ENCODE data around the gene SLC7A10. TPM values are rescaled to one million over a fixed set of nuclear protein-coding genes. Genes with fewer than 3 reads are reported as not detected.
A peak's percentile ranks its signal among the peaks of the same experiment; 100 is the strongest.

Gene SLC7A10
- total RNA-seq, 1 donor from 2014 or later = 0.41 TPM

DNA sequence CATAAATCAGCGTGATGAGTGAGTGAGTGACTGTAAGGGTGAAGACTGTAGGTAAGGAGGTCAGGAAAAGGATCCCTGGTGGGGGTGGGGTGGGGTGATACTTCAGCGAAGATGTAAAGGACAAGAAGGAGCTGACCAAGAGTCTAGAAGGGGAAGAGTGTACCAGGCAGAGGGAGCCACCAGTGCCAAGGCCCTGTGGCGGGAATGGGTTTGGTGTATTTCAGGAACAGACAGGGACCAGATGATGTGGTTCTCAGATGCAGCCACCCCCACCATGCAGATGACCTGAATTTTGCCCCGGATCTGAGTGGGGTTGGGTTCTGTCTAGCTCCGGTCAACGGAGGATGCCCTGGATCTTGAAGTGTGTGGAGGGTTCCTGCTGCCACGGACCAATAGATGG is 30.1 kb upstream of the SLC7A10 start:
- DNase-seq (ENCODE audit: low spot score in 2 of 2) (no peak), FAIRE-seq (no peak)

DNA sequence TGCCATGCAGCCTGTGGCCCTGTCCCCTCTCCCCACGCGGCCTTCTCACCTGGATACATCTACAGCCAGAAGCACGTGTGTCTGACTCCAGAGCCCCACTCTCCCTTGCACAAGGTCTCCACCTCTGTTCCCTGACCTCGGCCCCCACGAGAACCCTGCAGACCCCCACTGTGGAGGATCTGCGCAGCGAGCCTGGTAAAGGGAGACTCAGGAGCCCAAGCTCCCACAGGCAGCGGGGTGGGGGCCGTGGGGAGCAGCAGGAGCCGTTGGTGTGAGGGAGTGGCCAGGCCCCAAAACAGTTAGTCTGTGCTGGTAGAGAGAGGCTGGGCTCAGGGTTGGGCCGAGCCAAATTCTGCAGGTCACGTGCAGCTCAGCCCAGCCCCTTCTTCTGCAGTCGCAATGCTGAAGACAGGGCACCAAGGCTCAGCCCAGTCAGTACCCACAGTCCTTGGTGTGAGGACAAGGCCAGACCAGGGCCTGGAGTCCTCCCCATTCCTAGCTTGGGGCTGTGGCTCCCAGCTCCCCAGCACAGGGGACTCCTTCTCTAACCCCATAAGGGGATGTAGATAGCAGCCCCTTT is 28.7 kb upstream of the SLC7A10 start:
- DNase-seq (ENCODE audit: low spot score in 2 of 2) (no peak), FAIRE-seq (no peak)

DNA sequence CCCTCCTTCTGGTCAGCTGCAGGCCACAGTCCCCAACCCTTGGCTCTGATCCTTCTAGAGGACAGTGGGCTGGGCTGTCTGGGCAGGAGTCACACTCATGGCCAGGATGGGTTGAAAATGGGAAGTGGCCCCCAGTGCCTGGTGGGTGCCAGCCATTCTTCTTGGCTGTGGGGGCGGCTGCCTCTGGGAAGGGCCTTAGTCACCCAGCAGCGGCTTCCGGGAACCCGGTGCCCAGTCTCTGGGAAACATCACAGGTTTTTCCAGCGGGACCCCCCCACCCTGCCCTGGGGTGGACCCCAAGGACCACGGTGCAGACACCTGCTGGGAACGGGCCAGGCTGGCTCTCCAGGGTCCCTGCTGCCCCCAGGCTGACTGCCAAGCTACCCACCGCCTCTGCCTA is 27.3 kb upstream of the SLC7A10 start:
- FAIRE-seq = no peak
- DNase-seq (ENCODE audit: low spot score in 2 of 2) = no peak

DNA sequence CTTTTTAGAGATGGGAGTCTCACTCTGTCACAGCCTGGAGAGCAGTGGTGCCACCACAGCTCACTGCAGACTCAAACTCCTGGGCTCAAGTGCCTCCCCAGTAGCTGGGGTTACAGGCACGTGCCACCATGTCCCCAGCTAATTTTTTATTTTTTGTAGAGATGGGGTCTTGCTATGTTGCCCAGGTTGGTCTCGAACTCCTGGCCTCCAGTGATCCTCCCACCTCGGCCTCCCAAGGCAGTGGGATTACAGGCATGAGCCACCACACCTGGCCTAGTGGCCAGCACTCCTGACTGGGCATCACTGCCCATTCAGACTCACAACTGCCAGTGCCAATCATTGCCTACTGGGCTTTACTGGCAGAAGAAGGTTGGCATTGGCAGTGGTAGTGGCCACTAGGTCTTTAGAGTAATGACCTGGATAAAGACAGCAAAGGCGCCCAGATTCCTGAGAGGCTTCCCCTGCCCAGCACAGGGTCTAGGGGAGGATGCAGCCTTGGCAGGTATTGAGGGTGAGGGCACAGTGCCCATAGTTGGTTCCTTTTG is 26.8 kb upstream of the SLC7A10 start:
- FAIRE-seq = no peak
- DNase-seq (ENCODE audit: low spot score in 2 of 2) = no peak

DNA sequence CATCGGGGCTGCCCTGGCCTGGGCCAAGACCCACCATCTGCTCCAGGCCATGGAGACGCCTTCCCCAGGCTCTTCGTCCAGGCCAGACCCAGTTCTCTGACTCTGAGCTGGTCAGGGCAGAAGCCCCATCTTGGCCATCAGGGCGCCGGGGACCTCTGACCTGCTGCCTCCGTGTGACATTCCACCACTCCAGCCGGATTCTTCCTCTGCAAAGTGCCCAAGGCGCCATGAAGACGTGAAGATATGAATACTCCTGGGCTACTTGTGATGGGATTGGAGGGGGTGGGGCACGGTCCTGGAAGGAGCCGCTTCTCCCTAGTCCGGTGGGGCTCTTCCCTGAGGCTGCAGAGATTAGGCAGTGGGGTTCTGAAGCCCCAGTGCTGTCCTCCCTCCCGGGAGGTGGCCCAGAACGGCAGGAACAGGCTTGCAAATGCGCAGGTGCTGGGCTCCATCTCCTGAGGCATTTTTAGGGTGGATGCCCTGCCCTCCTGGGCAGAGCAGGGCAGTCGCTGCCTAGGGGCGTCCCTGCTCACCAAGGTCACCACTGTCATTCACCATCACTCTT is 26.0 kb upstream of the SLC7A10 start:
- DNase-seq (ENCODE audit: low spot score in 2 of 2) (no peak), FAIRE-seq (no peak)

DNA sequence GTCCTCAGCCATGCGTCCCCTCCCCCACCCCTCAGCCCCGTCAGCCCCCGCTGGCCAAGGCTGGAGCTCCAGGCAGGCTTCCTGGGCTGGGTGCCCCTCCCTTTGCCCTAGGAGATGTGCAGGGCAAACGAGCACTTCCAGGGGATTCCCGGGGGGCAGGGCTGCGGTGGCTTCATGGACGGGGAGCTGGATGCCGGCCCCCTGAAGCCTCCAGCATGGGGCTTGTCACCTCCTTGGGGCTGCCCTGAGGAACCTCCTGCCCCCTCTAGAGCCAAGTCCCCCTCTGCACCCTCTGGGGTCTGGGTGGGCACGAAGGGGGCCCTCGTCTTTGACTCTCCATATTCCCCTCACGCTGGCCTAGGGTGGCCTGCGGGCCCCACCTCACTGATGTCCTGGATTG is 25.4 kb upstream of the SLC7A10 start:
- no peak for FAIRE-seq
- DNase-seq (ENCODE audit: low spot score in 2 of 2) = no peak

DNA sequence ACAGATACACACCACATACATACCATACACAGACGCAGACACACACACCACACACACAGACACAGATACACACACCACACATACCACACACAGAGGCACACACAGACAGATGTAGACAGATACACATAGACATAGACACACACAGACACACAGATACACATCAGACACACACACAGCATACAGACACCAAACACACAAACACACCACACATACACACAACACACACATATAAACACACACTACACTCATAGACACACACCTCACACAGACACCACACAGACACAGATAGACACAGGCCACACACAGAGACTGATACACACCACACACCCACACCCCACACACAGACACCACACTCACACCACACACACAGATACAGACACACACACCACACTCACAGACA is 24.9 kb upstream of the SLC7A10 start:
- no peak for DNase-seq (ENCODE audit: low spot score in 2 of 2)
- no peak for FAIRE-seq

DNA sequence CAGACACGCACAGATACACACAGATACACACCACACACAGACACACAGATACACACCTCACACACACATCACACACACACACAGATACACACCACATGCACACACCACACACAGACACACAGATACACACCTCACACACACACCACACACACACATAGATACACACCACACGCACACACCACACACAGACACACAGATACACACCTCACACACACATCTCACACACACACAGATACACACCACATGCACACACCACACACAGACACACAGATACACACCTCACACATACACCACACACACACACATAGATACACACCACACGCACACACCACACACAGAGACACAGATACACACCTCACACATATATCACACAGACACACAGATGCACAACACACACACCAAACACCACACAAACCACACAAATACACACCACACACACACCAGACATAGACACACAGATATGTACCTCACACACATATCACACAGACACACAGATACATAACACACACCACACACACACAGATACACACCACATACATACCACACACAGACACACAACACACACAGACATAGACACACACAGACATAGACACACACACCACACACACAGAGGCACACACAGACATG is 24.2 kb upstream of the SLC7A10 start:
- no peak for DNase-seq (ENCODE audit: low spot score in 2 of 2)
- FAIRE-seq = no peak

DNA sequence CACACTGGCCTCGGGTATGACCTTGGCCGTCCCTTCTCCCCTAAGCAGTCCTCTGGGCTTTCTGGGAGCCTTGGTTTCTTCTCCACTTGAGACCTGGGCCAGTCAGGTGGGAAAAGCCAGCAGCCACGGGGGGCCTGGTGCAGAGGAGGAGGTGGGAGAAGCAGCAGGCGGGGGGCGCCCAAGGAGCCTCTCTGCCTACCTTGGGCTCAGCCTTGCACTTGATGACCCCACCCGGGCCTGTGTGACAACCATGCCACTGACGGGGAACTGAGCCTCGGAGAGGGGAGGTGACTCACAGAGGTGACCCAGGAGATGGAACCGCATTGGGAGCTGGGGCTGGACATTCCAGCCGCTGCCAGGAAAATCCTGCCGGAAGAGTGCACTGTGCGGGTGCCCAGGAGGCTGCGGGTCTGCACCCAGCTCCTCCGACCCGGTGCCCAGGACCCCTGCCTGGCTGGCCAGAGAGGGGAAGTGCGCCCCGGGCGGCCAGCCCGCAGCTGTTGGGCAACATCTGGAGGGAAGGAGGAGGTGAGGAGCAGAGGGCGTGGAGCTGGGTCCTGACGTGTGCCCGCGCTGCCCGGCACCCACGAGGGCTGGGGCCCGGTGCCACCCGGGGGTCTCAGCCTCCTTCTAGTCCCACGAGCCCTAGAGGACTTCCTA is 23.4 kb upstream of the SLC7A10 start:
- DNase-seq (ENCODE audit: low spot score in 2 of 2) (no peak), FAIRE-seq (no peak)

DNA sequence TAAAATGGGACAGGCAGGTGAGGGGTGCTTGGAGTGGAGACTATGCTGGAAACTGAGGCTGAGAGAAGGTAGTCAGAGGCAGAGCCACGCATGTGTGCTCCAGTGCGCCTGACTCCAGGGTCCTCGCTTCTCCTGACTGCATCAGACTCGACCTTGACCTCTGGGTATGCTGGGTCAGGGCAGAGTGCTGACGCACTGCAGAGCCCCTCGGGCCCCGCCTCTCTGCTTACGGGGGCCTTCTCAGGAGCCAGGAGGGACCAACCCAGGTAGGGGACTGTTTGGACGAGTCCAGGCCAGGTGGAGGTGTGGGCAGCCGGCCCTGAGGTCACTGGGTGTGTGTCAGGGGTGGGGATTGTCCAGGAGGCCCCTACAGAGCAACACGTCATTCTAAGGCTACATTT is 22.9 kb upstream of the SLC7A10 start:
- DNase-seq (ENCODE audit: low spot score in 2 of 2) (no peak), FAIRE-seq (no peak)

DNA sequence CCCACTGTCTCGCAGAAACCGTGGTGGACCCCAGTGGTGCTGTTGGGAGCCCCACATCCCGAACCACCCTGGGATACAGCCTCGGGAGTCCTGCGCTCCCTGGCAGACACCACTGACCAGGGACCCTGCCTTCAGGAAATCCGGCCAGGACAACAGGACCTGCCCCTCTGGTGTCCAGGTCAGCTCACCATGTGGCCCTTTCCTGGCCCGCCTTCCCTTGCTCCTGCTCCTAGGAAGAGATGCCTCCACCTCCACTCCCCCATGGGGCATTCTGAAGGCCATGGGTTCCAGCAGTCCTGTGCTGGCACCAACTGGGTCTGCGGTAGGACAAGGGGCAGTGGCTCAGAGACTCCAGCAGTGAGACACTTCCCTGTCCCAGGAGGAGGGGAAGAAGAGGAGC is 22.5 kb upstream of the SLC7A10 start:
- FAIRE-seq = no peak

DNA sequence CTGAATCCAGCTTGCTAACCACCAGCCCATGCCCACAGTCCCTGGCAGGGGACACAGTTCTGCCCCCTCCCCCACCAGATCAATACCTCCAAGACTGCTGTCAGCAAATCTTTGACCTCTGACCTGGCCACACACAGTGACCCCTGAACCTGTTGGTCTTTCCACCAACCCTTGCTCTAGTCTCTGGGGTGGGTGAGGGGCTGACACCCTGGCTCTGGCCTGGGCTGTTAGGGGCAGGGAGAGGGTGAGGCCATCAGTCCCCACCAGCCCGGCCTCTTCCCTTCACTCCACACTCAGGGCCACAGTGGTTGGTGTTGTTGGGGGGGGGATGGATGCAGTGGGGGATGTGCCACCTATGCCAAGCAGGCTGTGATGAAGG is 21.8 kb upstream of the SLC7A10 start:
- FAIRE-seq (no peak), DNase-seq (ENCODE audit: low spot score in 2 of 2) (no peak)

More for the DNA sequence above, 22.5 kb upstream of the SLC7A10 start:
- DNase-seq (ENCODE audit: low spot score in 2 of 2) = no peak

DNA sequence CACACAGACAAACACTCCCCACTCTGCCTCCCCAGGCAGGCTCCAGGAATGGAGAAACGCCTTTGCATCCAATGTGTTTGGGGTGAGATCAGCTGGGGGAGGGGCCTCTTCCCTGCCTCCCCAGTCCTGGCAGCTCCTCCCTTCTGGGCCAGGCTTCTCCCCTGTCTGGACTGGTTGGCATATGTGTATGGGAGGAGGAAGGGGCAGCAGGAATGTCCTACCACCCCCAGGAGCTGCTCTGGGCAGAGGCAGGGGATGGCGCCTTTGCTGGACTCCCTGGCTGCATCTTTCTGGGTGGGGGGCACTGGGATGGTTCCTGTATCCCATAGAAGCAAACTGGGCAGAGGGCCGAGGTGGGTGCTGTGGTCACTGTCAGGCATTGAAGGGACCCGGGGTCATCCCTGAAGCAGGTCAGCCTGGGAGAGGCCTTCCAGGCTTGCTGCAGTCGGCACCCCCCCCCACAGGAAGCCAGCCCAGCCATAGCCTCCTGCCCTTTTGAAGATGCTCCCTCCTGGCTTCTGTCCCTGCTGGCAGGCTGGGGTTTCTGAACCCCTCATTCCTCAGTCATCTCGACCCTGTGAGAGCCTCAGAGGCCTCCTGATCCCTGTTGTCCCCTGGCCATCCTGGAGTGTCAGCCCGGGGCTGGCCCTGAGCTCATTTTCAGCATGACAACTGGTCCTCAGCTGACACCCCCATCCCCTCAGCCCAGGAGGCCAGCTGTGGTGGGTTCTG is 21.2 kb upstream of the SLC7A10 start:
- DNase-seq (ENCODE audit: low spot score in 2 of 2) (no peak), FAIRE-seq (no peak)

DNA sequence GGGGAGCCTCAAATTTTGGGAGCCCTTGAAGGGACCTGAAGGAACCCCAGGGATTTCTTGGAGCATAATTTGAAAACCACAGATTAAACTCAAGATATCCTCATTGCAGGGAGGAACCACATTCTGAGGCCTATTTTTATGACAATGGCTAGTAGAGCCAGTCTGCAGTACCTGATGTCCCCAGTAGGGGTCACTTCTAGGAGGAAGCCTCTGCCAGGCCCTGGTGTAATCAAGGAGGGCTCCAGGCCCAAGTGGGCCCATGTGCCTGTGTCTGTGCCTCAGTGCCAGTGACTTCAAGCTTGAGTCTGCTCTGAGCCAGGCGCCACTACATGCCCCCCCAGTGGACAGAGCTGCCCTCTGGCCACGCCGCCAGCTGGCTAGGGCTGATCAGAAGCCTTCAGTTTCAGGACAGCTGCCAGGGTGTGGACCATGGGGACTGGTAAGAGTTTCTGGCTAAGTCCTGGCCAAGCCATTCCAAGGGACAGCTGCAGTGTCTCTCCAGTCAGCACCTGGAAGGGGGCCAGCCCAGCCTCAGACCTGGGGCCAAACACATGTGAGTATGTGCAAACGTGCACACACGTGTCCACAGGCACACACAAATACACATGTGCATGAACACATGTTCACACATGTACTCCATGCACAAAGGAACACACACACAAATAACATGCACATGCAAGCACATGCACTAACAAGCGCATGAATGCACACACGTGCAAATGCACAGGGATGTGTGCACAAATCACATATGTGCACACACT is 20.5 kb upstream of the SLC7A10 start:
- DNase-seq (ENCODE audit: low spot score in 2 of 2) = no peak
- no peak for FAIRE-seq

DNA sequence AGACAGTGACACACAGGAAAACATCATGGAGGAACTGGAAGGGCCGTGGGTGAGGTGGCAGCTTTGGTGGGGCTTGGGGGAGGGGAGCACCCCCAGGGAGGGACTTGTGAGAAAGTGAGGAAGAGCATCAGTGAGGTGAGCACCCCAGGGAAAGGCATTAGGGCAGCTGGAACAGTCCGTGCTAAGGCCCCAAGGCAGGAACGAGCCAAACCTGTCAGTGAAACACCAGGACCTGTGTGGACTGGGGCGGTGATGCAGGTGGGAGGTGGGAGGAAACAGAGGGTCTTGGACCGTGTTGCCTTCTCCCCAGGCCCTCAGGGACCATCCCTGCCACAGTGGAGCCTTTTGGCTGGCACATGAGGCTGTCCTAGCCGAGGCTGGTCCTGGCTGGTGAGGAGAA is 17.3 kb upstream of the SLC7A10 start:
- DNase-seq (ENCODE audit: low spot score in 2 of 2) (no peak), FAIRE-seq (no peak)

DNA sequence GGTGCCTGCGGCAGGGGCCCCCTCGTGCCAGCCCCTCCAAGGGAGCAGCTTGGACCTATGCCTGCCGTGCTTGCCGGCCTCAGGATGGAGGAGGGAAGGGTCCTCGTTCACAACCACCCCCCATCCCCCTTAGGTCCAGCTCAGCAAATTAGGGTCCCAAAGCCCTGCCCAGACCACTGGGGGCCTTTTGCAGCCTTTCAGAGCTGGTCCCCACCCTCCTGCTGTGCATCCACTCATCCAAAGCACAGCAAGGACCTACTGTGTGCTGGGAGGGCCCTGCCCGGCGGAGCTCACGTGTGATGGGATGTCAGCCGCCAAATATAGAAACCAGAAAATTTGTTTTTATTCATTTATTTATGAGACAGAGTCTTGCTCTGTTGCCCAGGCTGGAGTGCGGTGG is 16.5 kb upstream of the SLC7A10 start:
- DNase-seq (ENCODE audit: low spot score in 2 of 2) (no peak), FAIRE-seq (no peak)

DNA sequence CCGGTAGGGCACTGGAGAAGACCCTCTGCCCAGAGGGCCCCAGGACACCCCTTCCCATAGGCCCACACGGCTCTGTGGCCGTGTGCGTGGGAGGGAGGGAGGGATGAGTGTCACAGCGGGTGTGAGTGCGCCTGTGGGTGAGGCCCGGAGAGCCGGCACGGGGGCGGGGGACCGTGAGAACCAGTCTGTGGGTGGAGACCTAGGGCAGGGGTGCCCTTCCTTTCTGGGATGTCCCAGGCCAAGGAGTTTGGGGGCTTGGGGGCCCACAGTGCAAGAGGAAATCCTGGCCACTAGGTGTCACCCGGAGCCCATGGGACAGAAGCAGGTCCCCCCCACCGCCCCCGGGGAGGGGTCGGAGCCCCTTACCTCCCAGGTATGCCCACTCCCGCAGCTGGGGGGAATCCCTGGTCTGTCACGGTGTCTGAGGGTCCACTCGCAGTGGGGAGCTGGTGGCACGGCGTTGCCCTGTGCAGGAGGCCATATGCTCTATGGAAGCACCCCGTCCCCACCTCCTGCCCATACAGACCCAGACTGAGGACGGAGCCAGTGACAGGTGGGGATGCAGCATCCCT is 16.0 kb upstream of the SLC7A10 start:
- DNase-seq (ENCODE audit: low spot score in 2 of 2) = peak in 1 of 2 donors; percentile 70
- no peak for FAIRE-seq

DNA sequence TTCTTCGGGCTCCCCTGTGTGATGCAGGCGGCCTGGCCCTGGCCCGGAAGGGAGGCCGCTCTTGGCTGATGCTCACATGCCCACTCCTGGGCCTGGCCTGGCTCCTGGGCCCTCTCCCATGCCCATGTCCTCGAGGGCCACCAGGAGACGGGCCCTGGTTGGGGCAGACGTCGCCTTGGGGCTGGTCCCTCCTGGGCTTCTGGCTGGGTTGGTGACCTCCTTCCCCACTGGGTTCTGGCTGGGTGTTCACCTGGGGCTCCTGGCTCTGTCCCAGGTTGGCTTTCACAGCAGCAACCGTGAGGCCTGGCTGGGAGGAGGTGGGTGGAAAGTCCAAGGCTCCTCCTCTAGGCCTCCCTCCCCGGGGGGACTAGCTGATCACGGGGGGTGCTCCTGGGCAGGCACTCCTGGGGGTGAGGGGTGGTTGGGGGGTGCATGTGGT is 15.5 kb upstream of the SLC7A10 start:
- no peak for FAIRE-seq
- no peak for DNase-seq (ENCODE audit: low spot score in 2 of 2)

DNA sequence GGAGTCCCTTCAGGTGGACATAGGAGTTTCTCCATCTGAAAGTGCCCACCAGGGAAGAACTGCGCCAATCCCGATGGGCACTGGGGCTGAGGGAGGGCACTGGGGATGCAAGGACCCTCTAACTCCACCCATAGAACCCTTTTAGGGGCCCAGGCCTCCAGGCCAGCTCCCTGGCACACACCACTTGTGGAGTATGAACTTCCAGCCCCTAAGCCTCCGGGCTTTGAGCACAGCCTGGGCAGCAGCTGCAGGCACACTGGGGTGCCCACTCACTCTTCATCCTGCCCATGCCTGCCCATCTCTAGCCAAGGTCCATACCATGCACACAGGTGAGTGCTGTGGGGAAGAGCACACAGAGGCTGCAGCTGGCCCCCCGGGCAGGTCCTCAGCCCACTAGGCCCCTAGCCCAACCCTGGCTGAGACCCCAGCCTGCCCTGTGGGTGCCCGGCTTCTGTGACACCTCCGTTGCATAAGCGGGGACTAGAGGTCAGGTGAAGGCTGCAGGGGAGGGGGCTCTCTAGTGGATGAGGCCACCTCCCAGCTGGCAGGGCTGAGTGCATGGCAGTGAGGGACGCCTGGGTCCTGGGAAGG is 14.6 kb upstream of the SLC7A10 start:
- FAIRE-seq (no peak), DNase-seq (ENCODE audit: low spot score in 2 of 2) (no peak)

Measured in frontal cortex (tissue), 4 donors.